Measurements from ENCODE around the gene SNTN.
"Not testable (repeated sequence)": the region's sequence is repeated elsewhere in the genome, so short reads cannot be mapped to it uniquely, and the experiment has no call there.

SNTN gene

GRCh38 chr3:63644212-63644797 is 8.2 kb upstream of the SNTN start:
- TF ChIP-seq CTCF (IDR thresholded peaks at IDR 0.05; ENCODE audit: extremely low read depth, insufficient read depth, missing control alignments): no peak
- no peak for DNase-seq (ENCODE audit: low spot score)
- in situ Hi-C loops (cut with MboI; ENCODE audit: low pct_unique_long_range_greater_than_20kb, low sequenced_read_pairs, unreplicated experiment): no loop called here

DNA sequence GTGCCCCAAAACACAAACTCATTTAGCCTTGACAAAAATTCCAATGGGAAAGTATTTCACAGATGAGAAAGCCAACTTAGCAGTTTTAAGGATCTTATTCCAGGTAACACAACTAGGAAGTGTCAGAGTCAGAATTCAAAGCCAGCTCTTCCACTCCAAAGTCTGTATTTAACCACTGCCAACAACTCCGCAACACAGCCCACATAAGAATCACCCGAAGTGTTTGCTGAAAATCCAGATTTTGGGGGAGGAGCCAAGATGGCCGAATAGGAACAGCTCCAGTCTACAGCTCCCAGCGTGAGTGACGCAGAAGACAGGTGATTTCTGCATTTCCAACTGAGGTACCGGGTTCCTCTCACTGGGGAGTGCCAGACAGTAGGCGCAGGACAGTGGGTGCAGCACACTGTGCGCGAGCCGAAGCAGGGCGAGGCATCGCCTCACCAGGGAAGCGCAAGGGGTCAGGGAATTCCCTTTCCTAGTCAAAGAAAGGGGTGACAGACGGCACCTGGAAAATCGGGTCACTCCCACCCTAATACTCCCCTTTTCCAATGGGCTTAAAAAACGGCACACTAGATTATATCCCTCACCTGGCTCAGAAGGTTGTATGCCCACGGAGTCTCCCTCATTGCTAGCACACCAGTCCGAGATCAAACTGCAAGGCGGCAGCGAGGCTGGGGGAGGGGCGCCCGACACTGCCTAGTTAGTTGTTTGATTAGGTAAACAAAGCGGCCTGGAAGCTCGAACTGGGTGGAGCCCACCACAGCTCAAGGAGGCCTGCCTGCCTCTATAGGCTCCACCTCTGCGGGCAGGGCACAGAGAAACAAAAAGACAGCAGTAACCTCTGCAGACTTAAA is 7.3 kb upstream of the SNTN start:
- DNase-seq (ENCODE audit: low spot score); in situ Hi-C loops (cut with MboI; ENCODE audit: low pct_unique_long_range_greater_than_20kb, low sequenced_read_pairs, unreplicated experiment): not testable (repeated sequence)

- no peak for DNase-seq (ENCODE audit: low spot score)
- TF ChIP-seq CTCF (IDR thresholded peaks at IDR 0.05; ENCODE audit: extremely low read depth, insufficient read depth, missing control alignments): no peak
- in situ Hi-C loops (cut with MboI; ENCODE audit: low pct_unique_long_range_greater_than_20kb, low sequenced_read_pairs, unreplicated experiment): no loop called here
Measured at GRCh38 chr3:63654211-63654610, 1.7 kb downstream of the SNTN start.

DNA sequence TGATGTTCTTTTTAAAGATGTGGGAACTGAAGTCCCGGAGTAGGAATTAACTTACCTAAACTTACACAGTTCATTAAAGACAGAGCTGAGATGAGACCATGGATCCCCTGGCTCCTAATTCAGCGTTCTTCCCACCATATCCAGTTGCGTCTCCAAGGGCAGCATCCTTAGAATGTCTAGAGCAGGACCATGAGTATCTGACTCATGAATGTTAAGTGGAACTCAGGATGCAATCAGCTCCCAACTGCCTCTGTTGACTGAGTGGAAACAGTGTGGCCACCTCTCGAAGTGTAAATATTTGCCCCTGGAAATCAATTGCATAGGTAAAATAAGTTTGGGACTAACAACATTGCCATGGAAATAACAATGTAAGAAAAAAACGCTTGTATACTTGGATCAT is 2.5 kb downstream of the SNTN start:
- TF ChIP-seq CTCF (IDR thresholded peaks at IDR 0.05; ENCODE audit: extremely low read depth, insufficient read depth, missing control alignments): no peak
- DNase-seq (ENCODE audit: low spot score): no peak
- in situ Hi-C loops (cut with MboI; ENCODE audit: low pct_unique_long_range_greater_than_20kb, low sequenced_read_pairs, unreplicated experiment): no loop called here

DNA sequence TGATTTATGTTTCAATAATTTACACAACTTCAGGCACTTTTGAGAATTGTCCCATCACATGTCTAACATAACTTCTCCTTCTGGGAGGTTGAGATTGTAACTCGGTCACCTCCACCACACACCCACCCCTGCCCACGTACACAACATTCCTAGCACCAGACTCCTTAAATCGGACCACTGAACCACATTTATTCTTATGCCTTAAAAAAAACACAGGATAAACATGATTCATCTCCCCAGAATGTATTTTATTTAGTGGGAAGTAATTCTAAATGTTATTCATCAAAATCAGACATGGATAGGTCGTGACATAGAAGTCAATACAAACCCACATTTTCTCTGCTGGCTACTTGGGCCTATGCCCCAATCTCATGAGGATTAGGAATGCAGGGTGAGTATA is 3.0 kb downstream of the SNTN start:
- in situ Hi-C loops (cut with MboI; ENCODE audit: low pct_unique_long_range_greater_than_20kb, low sequenced_read_pairs, unreplicated experiment): no loop called here
- TF ChIP-seq CTCF (IDR thresholded peaks at IDR 0.05; ENCODE audit: extremely low read depth, insufficient read depth, missing control alignments): no peak
- DNase-seq (ENCODE audit: low spot score): no peak

DNA sequence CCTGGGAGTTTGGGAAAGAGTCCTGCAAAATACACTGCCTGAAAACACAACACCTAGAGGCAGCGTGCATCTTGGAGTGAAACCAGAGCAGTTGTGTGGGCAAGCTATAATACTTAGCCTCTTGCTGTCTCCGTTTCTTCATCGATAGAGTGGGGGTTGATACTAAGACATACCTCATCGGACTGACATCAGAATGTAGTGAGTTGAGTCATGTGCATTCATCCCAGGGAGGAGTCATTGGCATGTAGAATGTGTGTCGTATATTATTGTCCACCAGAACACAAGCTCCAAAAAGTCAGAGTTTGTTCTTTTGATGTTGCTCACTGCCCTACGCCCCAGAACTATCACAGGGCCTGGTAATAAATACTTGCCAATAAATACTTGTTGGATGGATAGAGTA is 4.3 kb downstream of the SNTN start:
- in situ Hi-C loops (cut with MboI; ENCODE audit: low pct_unique_long_range_greater_than_20kb, low sequenced_read_pairs, unreplicated experiment): no loop called here
- no peak for DNase-seq (ENCODE audit: low spot score)
- TF ChIP-seq CTCF (IDR thresholded peaks at IDR 0.05; ENCODE audit: extremely low read depth, insufficient read depth, missing control alignments): no peak

- DNase-seq (ENCODE audit: low spot score): no peak
- TF ChIP-seq CTCF (IDR thresholded peaks at IDR 0.05; ENCODE audit: extremely low read depth, insufficient read depth, missing control alignments): peak; percentile 16
- in situ Hi-C loops (cut with MboI; ENCODE audit: low pct_unique_long_range_greater_than_20kb, low sequenced_read_pairs, unreplicated experiment): no loop called here
Measured at GRCh38 chr3:63661242-63661641, 8.8 kb downstream of the SNTN start.
